Nephron progenitor cell (in vitro differentiated cells): ENCODE results near the gene RNF213.

Source experiments
- DNase-seq: peaks from one replicate; pipeline ENCODE4 v3.0.0; 2021
- H3K27ac Mint-ChIP-seq: 2 replicates; pipeline ENCODE4 v1.8.0; 2021; ENCODE audit warnings: mild to moderate bottlenecking, moderate library complexity, mixed read lengths
- H3K27me3 Mint-ChIP-seq: 2 replicates; pipeline ENCODE4 v1.8.0; 2021; ENCODE audit warnings: mild to moderate bottlenecking, low read depth, mixed read lengths; ENCODE audit not compliant: poor library complexity
- H3K36me3 Mint-ChIP-seq: 2 replicates; pipeline ENCODE4 v1.8.0; 2021; ENCODE audit warnings: low read depth, mixed read lengths
- H3K4me1 Mint-ChIP-seq: 2 replicates; pipeline ENCODE4 v1.8.0; 2021; ENCODE audit warnings: mixed read lengths
- H3K4me3 Mint-ChIP-seq: 2 replicates; pipeline ENCODE4 v1.8.0; 2021; ENCODE audit warnings: mild to moderate bottlenecking, moderate library complexity, mixed read lengths
- H3K9me3 Mint-ChIP-seq: 2 replicates; pipeline ENCODE4 v1.8.0; 2021; ENCODE audit warnings: mild to moderate bottlenecking, moderate library complexity, mixed read lengths
- CTCF ChIP-seq: fragments of 200-600 bp; sonication (generic); IDR thresholded peaks from 2 replicates; pipeline ENCODE4 v1.5.0; 2021; ENCODE audit warnings: antibody characterized with exemption

RNF213 gene

GRCh38 chr17:80245566-80246265 is 14.9 kb upstream of the RNF213 start:
- Mint-ChIP-seq H3K27me3 (peaks cover 4% of the 10 kb centered on the region), H3K4me3 (no peak overlapping the region), H3K4me1 (peaks cover 8% of the 10 kb centered on the region), H3K27ac (peak overlapping the region; percentile 66), H3K9me3 (no peaks in the 10 kb centered on the region), H3K36me3 (peaks cover 28% of the 10 kb centered on the region)
- TF ChIP-seq CTCF: no peak
- no peak for DNase-seq

- no peak for TF ChIP-seq CTCF
- Mint-ChIP-seq H3K27ac (no peak overlapping the region), H3K4me1 (peaks cover 8% of the 10 kb centered on the region), H3K36me3 (peaks cover 24% of the 10 kb centered on the region), H3K27me3 (peaks cover 4% of the 10 kb centered on the region), H3K4me3 (no peak overlapping the region), H3K9me3 (no peaks in the 10 kb centered on the region)
- DNase-seq: no peak
Measured at GRCh38 chr17:80246266-80246681, 14.4 kb upstream of the RNF213 start.

GRCh38 chr17:80246726-80247125 is 13.9 kb upstream of the RNF213 start:
- Mint-ChIP-seq H3K9me3 (no peaks in the 10 kb centered on the region), H3K27me3 (peaks cover 4% of the 10 kb centered on the region), H3K4me3 (no peak overlapping the region), H3K27ac (no peak overlapping the region), H3K4me1 (peaks cover 8% of the 10 kb centered on the region), H3K36me3 (peaks cover 20% of the 10 kb centered on the region)
- DNase-seq: no peak
- no peak for TF ChIP-seq CTCF

GRCh38 chr17:80247561-80247960 is 13.1 kb upstream of the RNF213 start:
- H3K27me3 Mint-ChIP-seq: peaks cover 4% of the 10 kb centered on the region
- DNase-seq: no peak
- peaks cover 11% of the 10 kb centered on the region for H3K36me3 Mint-ChIP-seq
- peaks cover 8% of the 10 kb centered on the region for H3K4me1 Mint-ChIP-seq
- TF ChIP-seq CTCF: no peak
- H3K4me3 Mint-ChIP-seq: no peak overlapping the region
- H3K27ac Mint-ChIP-seq: no peak overlapping the region
- H3K9me3 Mint-ChIP-seq: no peaks in the 10 kb centered on the region

GRCh38 chr17:80248001-80248893 is 12.4 kb upstream of the RNF213 start:
- H3K36me3 Mint-ChIP-seq: peaks cover 5% of the 10 kb centered on the region
- no peak for TF ChIP-seq CTCF
- no peak overlapping the region for H3K4me3 Mint-ChIP-seq
- H3K27ac Mint-ChIP-seq: no peak overlapping the region
- peaks cover 4% of the 10 kb centered on the region for H3K27me3 Mint-ChIP-seq
- DNase-seq: no peak
- H3K4me1 Mint-ChIP-seq: peaks cover 10% of the 10 kb centered on the region
- H3K9me3 Mint-ChIP-seq: no peaks in the 10 kb centered on the region
